Pancreas (tissue), 10 donors: ENCODE measurements around the gene POLN. TPM values are rescaled to one million over a fixed set of nuclear protein-coding genes. Genes with fewer than 3 reads are reported as not detected.

Experiments
- ATAC-seq, 4 donors: fragments of 200-7000 bp; cut with Tn5 transposase; one replicate each; pipeline versions ENCODE4 v1.8.0 to v1.9.1; 2020; ENCODE audit warnings: mild to moderate bottlenecking in 4 of 4, moderate library complexity in 4 of 4
- DNase-seq, 6 donors: peaks; one replicate each; pipeline ENCODE4 v3.0.0-alpha.2; 2020
- FAIRE-seq: peaks from 2 replicates; lab custom pipeline; 2012; peaks lifted over from hg19 to GRCh38; lab: Jason Lieb, UNC
- H3K27ac ChIP-seq, 4 donors: fragments of 200-600 bp; sonication (generic); 1 replicate in 3 of 4; 2 replicates in 1 of 4; pipeline versions ENCODE4 v1.5.0 to v1.8.0; 2020
- H3K27me3 ChIP-seq, 4 donors: fragments of 200-600 bp; one replicate each; pipeline ENCODE4 v1.8.0; 2021
- H3K36me3 ChIP-seq, 3 donors: fragments of 200-600 bp; sonication (generic) in 1 of 3; one replicate each; pipeline versions ENCODE4 v1.5.0 to v1.8.0; 2020 to 2021
- H3K4me1 ChIP-seq, 3 donors: fragments of 200-600 bp; one replicate each; pipeline ENCODE4 v1.8.0; 2021
- H3K4me3 ChIP-seq, 4 donors: fragments of 200-600 bp; sonication (generic) in 2 of 4; one replicate each; pipeline versions ENCODE4 v1.5.0 to v1.8.0; 2020 to 2021
- H3K9me3 ChIP-seq, 4 donors: fragments of 200-600 bp; one replicate each; pipeline ENCODE4 v1.8.0; 2021
- CTCF ChIP-seq, 4 donors: fragments of 200-600 bp; sonication (generic) in 3 of 4; IDR thresholded peaks; one replicate each; pipeline versions ENCODE4 v1.5.0 to v1.8.0; 2021; ENCODE audit warnings: antibody characterized with exemption in 4 of 4
- WGBS, 2 donors: extraction: QIAGEN DNeasy Blood & Tissue Kit; methylation state at CpG; one replicate each; pipeline ENCODE4 v1.1.7; 2013; 5-methylcytosine and 5-hydroxymethylcytosine counted together
- intact Hi-C, 3 donors: fragments of 100-400 bp; cut with DNase I; formaldehyde crosslinking; loops; one replicate each; pipeline versions ENCODE4 v1.11.1 to v1.14.2; 2022
- polyA plus RNA-seq, 2 donors: library from polyadenylated mRNA; stranded (reverse); fragments of 200-250 nt; gene quantifications; one replicate each; pipeline ENCODE4 v1.2.3, GENCODE V29; 2013
- total RNA-seq, 6 donors: library from RNA; stranded (reverse); fragmentation: NEBNext Ultra II Directional in 4 of 6; extraction: Animal tissue kit (Norgen Biotek cat#: 25700) in 4 of 6; gene quantifications; one replicate each; pipeline versions ENCODE4 v1.2.1 to v1.2.4, GENCODE V29; 2021 to 2023
- donor health status: healthy with polysubstance abuse.
- donor health status: DM: no; HTN: no; CAD: no; lungs with moderate emphysema.
- donor health status: DM: no; HTN: no; CAD: no.
- donor health status: control.
- donor health status: control.
- donor health status: Bipolar disorder and iron deficiency.
- donor health status: DM: yes; HTN: yes; CAD: no.
- donor health status: DM: no; HTN: no; CAD: no.
- donor health status: DM: no; HTN: no; CAD: no.
- donor health status: DM: yes; HTN: yes; CAD: no.

The POLN gene
- total and polyA plus RNA-seq, 8 donors, result 0.95 to 3.6 (median 1.9) TPM

- no peak for TF ChIP-seq CTCF (IDR thresholded peaks at IDR 0.05)
- WGBS, 2 donors, result 87 to 91% methylated on average over 11 to 12 of the region's 12 CpGs
Measured at GRCh38 chr4:2075171-2075986, 166.5 kb downstream of the POLN start.

DNA sequence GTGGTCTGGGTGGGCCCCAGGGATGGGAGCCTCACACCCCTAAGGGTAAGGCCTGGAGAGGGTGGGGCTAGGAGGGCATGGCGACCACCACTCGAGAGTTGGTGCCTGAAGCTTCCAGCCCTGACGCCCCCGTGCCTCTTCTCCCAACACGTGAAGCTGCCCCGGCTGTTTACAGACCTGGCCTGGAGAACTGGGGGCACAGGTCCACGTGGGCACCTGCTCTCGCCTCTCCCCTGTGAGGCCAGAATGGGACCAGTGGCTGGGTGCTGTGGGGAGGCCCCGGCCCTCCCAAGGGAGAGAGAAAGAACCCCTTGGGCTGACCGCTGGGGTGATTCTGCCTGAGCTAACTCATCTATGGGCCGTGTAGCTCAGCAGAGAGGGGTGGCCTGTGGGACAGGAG lies 167.3 kb downstream of the POLN start:
- ATAC-seq, result no peak
- Histone ChIP-seq H3K4me1 (peaks cover 0 to 9% (median 7%) of the 10 kb centered on the region in 3 donors), H3K4me3 (no peak overlapping the region), H3K9me3 (no peaks in the 10 kb centered on the region), H3K27me3 (no peaks in the 10 kb centered on the region), H3K36me3 (no peaks in the 10 kb centered on the region), H3K27ac (no peak overlapping the region)
- no peak for TF ChIP-seq CTCF (IDR thresholded peaks at IDR 0.05)
- peak in 1 of 6 donors; percentile 47 for DNase-seq
- WGBS, 2 donors, result 86 to 94% methylated on average over 10 to 11 of the region's 11 CpGs
- intact Hi-C loops, result no loop called here
- FAIRE-seq, result no peak

More at GRCh38 chr4:2075171-2075986, 166.5 kb downstream of the POLN start:
- Histone ChIP-seq H3K27me3 (no peaks in the 10 kb centered on the region), H3K9me3 (no peaks in the 10 kb centered on the region), H3K36me3 (no peaks in the 10 kb centered on the region), H3K27ac (no peak overlapping the region), H3K4me3 (no peak overlapping the region), H3K4me1 (peaks cover 0 to 9% (median 7%) of the 10 kb centered on the region in 3 donors)
- ATAC-seq, result no peak
- no peak for DNase-seq
- intact Hi-C loops, result no loop called here
- no peak for FAIRE-seq

DNA sequence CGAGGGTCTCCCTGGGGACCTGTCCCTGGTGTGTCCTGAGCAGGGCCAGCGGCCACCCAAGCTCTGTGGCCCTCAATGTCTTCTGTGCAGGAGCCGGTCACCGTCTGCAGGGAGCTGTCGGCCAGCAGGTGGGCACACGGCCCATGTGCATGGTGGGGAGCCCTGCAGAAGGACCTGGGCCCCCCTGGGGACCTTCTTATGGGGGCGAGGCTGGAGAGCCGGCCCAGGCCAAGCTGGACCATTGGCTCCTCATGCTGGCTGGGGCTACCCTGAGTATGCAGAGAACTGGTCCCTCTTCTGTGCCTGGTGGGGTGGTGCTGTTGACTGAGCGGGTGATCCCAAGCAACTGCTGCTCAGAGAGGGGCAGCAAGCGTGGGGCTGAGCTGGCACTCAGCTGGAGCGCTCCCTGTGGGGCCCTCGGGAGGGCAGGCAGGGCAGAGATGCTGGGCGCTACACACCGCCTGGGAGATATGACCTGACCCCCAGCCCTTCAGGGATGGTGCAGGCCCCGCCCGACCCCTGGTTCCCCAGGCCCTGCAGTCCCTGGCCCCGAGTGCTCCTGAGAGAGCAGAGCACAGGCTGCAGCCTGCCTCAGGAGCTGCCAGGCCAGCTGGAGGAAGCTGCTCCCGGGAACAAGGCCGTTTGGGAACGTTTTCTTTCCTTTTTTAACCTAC lies 168.0 kb downstream of the POLN start:
- intact Hi-C loops, result no loop called here
- Histone ChIP-seq H3K4me3 (no peak overlapping the region), H3K27ac (no peak overlapping the region), H3K36me3 (no peaks in the 10 kb centered on the region), H3K27me3 (no peaks in the 10 kb centered on the region), H3K9me3 (no peaks in the 10 kb centered on the region), H3K4me1 (peaks cover 0 to 9% (median 7%) of the 10 kb centered on the region in 3 donors)
- DNase-seq (peak in 1 of 6 donors; percentile 51), ATAC-seq (no peak), FAIRE-seq (no peak)
- WGBS, 2 donors, result 83% methylated on average over 18 to 20 of the region's 20 CpGs
- no peak for TF ChIP-seq CTCF (IDR thresholded peaks at IDR 0.05)

DNA sequence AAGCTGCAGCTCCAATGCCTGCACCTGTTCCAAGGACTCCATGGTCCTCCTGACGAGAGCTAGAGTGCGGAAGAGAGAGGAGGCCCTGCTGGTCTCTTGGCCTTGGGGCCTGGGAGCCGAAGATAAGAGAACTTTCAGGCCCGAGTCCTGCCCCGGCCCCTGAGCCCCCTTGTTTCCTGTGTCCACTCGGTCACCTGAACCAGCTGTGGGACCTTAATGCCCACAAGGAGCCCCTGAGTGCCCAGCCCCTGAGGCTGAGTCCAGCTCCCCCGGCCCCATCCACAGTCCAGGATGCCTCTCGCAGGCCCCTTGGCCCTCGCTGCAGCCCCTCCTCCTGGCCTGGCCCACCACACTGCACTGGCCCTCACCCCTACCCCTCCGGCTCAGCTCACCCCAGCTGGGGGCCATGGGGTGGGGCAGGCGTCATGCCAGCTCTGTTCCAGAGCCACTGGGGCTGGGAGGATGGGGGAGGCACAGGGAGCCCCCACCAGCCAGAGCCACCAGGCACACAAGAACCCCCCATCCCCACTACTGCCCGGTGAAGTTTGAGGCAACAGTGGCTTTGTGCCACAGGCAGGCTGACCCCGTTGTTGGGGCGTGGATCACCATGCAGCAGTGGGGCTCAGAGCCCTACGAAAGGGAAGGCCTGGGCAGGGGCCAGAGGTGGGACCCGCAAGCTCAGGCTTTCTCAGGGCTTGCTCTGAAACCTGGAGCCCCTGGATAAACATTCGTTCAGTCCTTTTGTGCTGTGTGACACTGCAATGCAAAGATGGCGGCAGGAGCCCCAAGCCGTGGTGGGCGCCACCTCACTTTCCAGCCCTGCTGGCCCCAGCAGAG lies 168.7 kb downstream of the POLN start:
- no peaks in the 10 kb centered on the region for H3K27me3 ChIP-seq
- H3K36me3 ChIP-seq, result no peaks in the 10 kb centered on the region
- peak in 1 of 4 donors; percentile 22 for ATAC-seq
- H3K4me3 ChIP-seq, result no peak overlapping the region
- peak in 1 of 6 donors; percentile 53 for DNase-seq
- TF ChIP-seq CTCF (IDR thresholded peaks at IDR 0.05), result no peak
- FAIRE-seq, result no peak
- intact Hi-C loops, result no loop called here
- H3K4me1 ChIP-seq, result peaks cover 0 to 9% (median 7%) of the 10 kb centered on the region in 3 donors
- WGBS, 2 donors, result 76 to 79% methylated on average over 20 of the region's 20 CpGs
- H3K27ac ChIP-seq, result peak overlapping the region in 2 of 4 donors; percentile 61 to 68
- no peaks in the 10 kb centered on the region for H3K9me3 ChIP-seq
